HG02588 (cell line): ENCODE measurements around the gene NR2F6.
"Not testable (repeated sequence)": the region's sequence is repeated elsewhere in the genome, so short reads cannot be mapped to it uniquely, and the experiment has no call there.

Experiments
- ATAC-seq: cut with Tn5 transposase; IDR thresholded peaks from one replicate; pipeline ENCODE4 v1.9.1; 2021; ENCODE audit warnings: mild to moderate bottlenecking, moderate library complexity; ENCODE audit not compliant: unreplicated experiment

Gene NR2F6

GRCh38 chr19:17214508-17215126 lies 31.1 kb downstream of the NR2F6 start:
- ATAC-seq, result no peak

- ATAC-seq, result no peak
Observed at GRCh38 chr19:17213334-17213733, 32.4 kb downstream of the NR2F6 start.

- no peak for ATAC-seq
Observed at GRCh38 chr19:17211547-17212446, 33.9 kb downstream of the NR2F6 start.

DNA sequence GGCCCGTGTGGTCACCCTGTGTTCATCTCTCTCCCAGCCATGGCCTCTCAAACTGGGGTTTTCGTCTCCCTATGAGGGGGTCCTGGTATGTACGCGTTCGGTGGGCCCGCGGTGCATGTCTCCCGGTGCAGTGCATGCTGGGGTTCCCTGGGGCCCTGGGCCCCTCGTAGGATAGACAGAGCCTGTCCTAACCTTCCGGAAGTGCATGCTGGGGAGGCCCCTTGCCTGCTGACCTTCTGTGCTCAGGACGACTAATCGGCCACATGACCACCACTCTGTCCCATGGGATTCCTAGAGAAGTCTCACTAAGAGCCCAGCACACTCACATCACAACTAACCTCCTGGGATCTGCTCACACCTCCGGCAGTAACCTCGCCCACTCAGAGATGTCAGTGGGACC lies 35.4 kb downstream of the NR2F6 start:
- ATAC-seq, result no peak

- ATAC-seq, result no peak
Observed at GRCh38 chr19:17209126-17210036, 36.3 kb downstream of the NR2F6 start.

- no peak for ATAC-seq
Observed at GRCh38 chr19:17206736-17207581, 38.8 kb downstream of the NR2F6 start.

GRCh38 chr19:17205237-17206140 lies 40.2 kb downstream of the NR2F6 start:
- no peak for ATAC-seq

GRCh38 chr19:17202713-17203112 lies 43.0 kb downstream of the NR2F6 start:
- no peak for ATAC-seq

- ATAC-seq, result no peak
Observed at GRCh38 chr19:17202249-17202648, 43.5 kb downstream of the NR2F6 start.

- ATAC-seq, result no peak
Observed at GRCh38 chr19:17200408-17201079, 45.2 kb downstream of the NR2F6 start.

- ATAC-seq, result no peak
Observed at GRCh38 chr19:17197666-17198065, 48.1 kb downstream of the NR2F6 start.

DNA sequence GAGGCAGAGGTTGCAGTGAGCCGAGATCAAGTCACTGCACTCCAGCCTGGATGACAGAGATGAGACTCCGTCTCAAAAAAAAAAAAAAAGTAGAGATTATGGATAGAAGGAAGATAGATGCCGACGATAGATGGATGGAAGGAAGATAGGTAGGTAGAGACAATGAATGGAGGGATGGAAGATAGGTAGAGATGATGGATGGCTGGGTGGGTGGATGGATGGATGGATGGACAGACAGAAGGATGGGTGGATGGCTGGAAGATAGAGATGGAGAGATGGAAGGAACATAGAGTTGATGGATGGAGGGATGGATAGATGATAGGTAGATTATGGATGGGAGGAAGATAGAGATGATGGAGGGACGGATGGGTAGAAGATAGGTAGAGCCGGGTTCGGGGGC lies 49.1 kb downstream of the NR2F6 start:
- ATAC-seq, result no peak

GRCh38 chr19:17195106-17195505 lies 50.6 kb downstream of the NR2F6 start:
- ATAC-seq, result no peak

DNA sequence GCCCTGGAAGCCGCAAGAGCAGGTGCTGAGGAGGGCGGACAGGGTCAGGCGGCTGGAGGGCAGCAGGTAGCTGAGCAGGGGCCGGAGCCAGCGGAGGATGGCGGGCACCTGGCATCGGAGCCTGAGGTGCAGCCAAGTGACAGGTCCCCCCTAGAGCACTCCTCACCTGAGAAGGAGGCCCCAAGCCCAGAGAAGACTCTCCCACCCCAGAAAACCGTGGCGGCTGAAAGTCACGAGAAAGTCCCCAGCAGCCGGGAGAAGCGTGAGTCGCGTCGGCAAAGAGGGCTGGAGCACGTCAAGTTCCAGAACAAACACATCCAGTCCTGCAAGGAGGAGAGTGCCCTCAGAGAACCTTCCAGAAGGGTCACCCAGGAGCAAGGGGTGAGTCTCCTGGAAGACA lies 51.1 kb downstream of the NR2F6 start:
- no peak for ATAC-seq

DNA sequence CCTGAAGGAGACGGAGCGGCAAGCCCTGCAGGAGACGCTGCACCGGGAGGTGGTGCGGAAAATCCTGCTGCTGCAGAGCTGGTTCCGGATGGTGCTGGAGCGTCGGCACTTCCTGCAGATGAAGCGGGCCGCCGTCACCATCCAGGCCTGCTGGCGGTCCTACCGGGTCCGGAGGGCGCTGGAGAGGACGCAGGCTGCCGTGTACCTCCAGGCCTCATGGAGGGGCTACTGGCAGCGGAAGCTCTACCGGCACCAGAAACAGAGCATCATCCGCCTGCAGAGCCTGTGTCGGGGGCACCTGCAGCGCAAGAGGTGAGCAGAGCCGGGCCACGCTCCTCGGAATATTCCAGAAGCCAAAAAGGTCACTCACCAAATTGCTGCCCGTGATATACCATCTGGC lies 53.0 kb downstream of the NR2F6 start:
- no peak for ATAC-seq

- ATAC-seq, result not testable (repeated sequence)
Observed at GRCh38 chr19:17191736-17192135, 54.0 kb downstream of the NR2F6 start.

DNA sequence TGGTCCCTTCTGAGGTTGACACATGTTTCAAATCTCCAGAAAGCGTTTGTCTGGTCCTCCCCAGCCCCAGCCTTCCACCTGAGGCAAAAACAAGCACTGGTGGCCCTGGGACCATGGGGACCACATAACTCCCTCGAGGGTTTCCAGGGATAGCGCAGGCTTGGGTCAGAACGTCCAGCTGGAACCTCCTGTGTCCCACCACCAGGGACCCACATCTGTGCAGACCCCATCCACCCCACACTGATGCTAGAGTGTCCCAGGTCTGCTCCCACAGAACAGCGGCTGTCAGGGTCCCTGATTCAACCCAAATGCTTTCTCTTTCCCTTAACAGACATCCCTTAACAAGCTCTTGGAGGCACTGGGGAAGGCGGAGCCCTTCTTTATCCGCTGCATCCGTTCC lies 60.1 kb downstream of the NR2F6 start:
- no peak for ATAC-seq

- ATAC-seq, result no peak
Observed at GRCh38 chr19:17184371-17184841, 61.3 kb downstream of the NR2F6 start.

DNA sequence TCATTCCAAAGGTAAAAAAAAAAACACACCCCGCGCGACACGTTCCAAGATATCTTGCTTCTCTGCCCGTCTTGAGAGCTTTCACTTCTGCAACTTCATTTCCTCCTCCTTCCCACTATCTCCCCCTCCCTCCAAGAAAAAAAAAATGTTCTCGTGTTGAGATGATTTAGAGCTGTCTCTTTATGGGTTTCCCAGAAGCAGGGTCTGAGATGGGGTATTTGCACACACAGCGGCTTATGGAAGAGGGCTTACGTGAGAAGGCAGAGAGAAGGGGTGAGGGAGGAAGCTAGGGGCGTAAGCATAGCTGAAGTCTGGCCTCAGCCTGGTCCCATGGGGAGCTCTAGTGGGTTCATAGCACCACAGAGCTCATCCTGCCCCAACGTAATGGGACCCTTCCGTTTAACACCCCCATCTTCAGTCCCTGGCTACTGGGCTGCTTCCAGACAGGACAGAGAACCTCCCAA lies 61.8 kb downstream of the NR2F6 start:
- no peak for ATAC-seq
